Mesenteric fat pad (tissue), 1 donor: ENCODE results near the gene ADO. TPM values are rescaled to one million over a fixed set of nuclear protein-coding genes. Genes with fewer than 3 reads are reported as not detected.
A peak's percentile ranks its signal among the peaks of the same experiment; 100 is the strongest.
"Not testable (repeated sequence)": the region's sequence is repeated elsewhere in the genome, so short reads cannot be mapped to it uniquely, and the experiment has no call there.

ENCODE experiments used
- DNase-seq: peaks from one replicate; pipeline ENCODE4 v3.0.0-alpha.2; 2020; ENCODE audit warnings: low spot score
- long read RNA-seq: library from polyadenylated mRNA; unstranded; transcript quantifications from one replicate; pipeline ENCODE4 v2.0.0, GENCODE V29; 2020
- total RNA-seq: library from RNA; stranded (reverse); fragmentation: NEBNext Ultra II Directional; extraction: Animal tissue kit (Norgen Biotek cat#: 25700); gene quantifications from one replicate; pipeline ENCODE4 v1.2.1, GENCODE V29; 2021
- donor health status: DM: yes; HTN: yes; CAD: no.

Gene ADO
- total RNA-seq: 18.5 TPM
- long read RNA-seq, transcript ADO-201 (1 exons, 3,627 nt): major isoform, 6 of 6 reads
- long read RNA-seq, partial matches to known transcripts: 0 of 6 reads
- long read RNA-seq, other reads (novel, unspliced or antisense): 0 of 6 reads

- peak; percentile 94 for DNase-seq
Observed at GRCh38 chr10:62804356-62805230, at the start of gene ADO. ADO (plus strand) TSS chr10:62804720; CDS start chr10:62805060, 340 bp downstream.

- DNase-seq: no peak
Observed at GRCh38 chr10:62754963-62755362, 49.6 kb upstream of the ADO start.

- DNase-seq: no peak
Observed at GRCh38 chr10:62755662-62756653, 48.6 kb upstream of the ADO start.

- no peak for DNase-seq
Observed at GRCh38 chr10:62759599-62760175, 44.8 kb upstream of the ADO start.

GRCh38 chr10:62760401-62760800, 44.1 kb upstream of the ADO start:
- DNase-seq: no peak

- DNase-seq: no peak
Observed at GRCh38 chr10:62761115-62761514, 43.4 kb upstream of the ADO start.

- no peak for DNase-seq
Observed at GRCh38 chr10:62763155-62763554, 41.4 kb upstream of the ADO start.

GRCh38 chr10:62764011-62764410, 40.5 kb upstream of the ADO start:
- no peak for DNase-seq

GRCh38 chr10:62765726-62766125, 38.8 kb upstream of the ADO start:
- DNase-seq: no peak

- no peak for DNase-seq
Observed at GRCh38 chr10:62766386-62766785, 38.1 kb upstream of the ADO start.

GRCh38 chr10:62769574-62770242, 34.8 kb upstream of the ADO start:
- no peak for DNase-seq

GRCh38 chr10:62772186-62772974, 32.1 kb upstream of the ADO start:
- no peak for DNase-seq

- DNase-seq: no peak
Observed at GRCh38 chr10:62778125-62778524, 26.4 kb upstream of the ADO start.

- DNase-seq: no peak
Observed at GRCh38 chr10:62779487-62780248, 24.9 kb upstream of the ADO start.

- not testable (repeated sequence) for DNase-seq
Observed at GRCh38 chr10:62784537-62784936, 20.0 kb upstream of the ADO start.

GRCh38 chr10:62788285-62788684, 16.2 kb upstream of the ADO start:
- DNase-seq: not testable (repeated sequence)

- DNase-seq: no peak
Observed at GRCh38 chr10:62788861-62789467, 15.6 kb upstream of the ADO start.

- no peak for DNase-seq
Observed at GRCh38 chr10:62790019-62790555, 14.4 kb upstream of the ADO start.
